22Rv1 (cell line): ENCODE measurements around the gene CDC7.

Experiments used
- H3K27ac ChIP-seq: fragments of 450-650 bp; 2 replicates; pipeline ENCODE4 v1.5.1; 2017
- ZFX ChIP-seq: fragments of 450-650 bp; IDR thresholded peaks from 2 replicates; pipeline ENCODE4 v1.6.1; 2017; ENCODE audit warnings: antibody characterized with exemption, borderline replicate concordance
- TF ChIP-seq, protein P1 (sequence below): fragments of 450-650 bp; IDR thresholded peaks from 2 replicates; pipeline ENCODE4 v1.5.1; 2017; ENCODE audit warnings: mild to moderate bottlenecking

The CDC7 gene

DNA sequence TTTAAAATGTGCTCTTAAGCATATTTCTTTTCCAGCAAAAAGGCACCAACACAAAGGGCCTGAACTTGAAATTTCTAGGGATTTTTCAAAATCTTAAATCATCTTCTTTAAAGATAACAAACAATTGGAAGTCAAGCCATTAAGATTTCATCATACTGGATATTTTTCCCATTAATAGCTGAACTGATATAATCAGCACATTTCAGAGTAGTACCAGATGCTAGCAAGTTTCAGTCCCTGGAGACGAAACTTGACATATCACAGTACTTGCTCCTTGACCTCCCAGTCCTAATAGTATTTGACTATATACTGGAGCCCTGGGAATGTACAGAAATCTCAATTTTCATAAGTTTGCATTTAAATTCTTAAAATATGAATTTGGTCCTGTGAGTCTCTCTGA is 10.2 kb upstream of the CDC7 start:
- TF ChIP-seq ZFX: no peak
- TF ChIP-seq, protein P1, sequence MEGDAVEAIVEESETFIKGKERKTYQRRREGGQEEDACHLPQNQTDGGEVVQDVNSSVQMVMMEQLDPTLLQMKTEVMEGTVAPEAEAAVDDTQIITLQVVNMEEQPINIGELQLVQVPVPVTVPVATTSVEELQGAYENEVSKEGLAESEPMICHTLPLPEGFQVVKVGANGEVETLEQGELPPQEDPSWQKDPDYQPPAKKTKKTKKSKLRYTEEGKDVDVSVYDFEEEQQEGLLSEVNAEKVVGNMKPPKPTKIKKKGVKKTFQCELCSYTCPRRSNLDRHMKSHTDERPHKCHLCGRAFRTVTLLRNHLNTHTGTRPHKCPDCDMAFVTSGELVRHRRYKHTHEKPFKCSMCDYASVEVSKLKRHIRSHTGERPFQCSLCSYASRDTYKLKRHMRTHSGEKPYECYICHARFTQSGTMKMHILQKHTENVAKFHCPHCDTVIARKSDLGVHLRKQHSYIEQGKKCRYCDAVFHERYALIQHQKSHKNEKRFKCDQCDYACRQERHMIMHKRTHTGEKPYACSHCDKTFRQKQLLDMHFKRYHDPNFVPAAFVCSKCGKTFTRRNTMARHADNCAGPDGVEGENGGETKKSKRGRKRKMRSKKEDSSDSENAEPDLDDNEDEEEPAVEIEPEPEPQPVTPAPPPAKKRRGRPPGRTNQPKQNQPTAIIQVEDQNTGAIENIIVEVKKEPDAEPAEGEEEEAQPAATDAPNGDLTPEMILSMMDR: no peak
- no peak overlapping the region for H3K27ac ChIP-seq

DNA sequence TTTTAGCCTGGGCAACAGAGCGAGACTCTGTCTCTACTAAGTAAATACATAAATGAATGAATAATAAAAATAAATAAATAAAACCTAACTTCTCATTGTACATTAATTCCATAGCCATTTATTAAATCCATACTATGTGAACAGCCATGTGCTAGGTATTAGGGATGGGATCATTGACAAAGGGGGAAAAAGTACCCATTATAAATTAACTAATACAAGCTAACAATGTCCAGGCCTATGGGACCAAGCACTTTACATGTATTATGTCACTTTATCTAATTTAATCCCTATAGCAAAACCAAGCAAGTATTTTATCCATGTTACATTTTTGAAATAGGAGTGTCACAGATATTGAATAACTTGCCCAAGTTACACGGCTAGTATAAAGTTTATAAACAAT is 2.6 kb upstream of the CDC7 start:
- TF ChIP-seq, protein P1: no peak
- no peak for TF ChIP-seq ZFX
- no peak overlapping the region for H3K27ac ChIP-seq

DNA sequence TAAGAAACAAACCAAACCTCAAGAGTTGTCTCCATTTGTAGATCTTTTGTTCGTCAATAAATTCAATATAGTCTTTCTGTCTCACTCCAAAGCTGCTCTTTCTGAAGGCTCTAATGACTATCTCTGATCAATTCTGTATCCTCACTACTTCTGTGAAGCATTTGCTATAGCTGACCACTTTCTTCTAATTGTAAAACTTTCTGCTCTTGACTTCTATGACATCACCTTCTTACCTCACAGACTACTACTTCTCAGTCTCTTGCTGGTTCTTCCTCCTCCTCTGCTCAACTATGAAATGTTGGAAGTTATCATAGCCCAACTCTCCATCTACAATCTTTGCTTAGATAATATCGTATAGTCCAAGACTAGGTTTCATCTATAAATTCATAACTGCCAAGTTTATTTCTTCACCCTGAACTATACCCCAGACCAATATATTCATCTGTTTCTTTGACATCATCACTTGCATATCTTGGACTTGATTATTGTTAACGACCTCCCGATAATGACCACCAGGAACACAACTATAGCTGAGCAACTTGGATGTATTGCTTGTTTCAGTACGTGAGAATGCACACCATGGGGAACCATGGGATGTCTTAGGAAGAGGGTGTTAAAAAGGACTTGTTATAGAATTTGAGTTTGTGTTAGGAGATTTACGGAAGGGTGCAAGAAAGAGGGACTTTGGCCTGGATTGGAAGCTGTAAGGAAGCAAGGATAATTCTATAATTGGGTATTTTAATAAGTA is 2.0 kb upstream of the CDC7 start:
- TF ChIP-seq, protein P1: no peak
- TF ChIP-seq ZFX: no peak
- no peak overlapping the region for H3K27ac ChIP-seq

DNA sequence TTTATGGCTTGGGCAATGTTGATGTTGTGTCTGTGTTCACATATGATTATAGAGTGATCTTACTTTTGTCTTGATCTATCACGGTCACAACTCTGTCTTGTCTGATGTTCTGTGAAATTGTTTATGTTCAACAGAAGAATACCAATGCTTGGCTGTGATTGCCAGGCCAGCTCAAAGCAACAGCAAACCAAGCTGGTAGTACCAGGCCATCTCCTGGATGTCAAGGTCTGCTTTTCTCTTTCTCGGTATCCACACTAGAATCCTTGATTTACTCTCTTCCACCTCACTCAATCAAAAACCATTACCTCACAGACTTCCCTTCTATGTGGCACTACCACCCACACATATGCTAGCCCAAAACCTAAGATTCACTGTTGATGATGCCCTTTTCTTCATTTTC is 1.3 kb upstream of the CDC7 start:
- no peak for TF ChIP-seq ZFX
- TF ChIP-seq, protein P1: no peak
- H3K27ac ChIP-seq: no peak overlapping the region; the same call in 1 of the 2 replicates

DNA sequence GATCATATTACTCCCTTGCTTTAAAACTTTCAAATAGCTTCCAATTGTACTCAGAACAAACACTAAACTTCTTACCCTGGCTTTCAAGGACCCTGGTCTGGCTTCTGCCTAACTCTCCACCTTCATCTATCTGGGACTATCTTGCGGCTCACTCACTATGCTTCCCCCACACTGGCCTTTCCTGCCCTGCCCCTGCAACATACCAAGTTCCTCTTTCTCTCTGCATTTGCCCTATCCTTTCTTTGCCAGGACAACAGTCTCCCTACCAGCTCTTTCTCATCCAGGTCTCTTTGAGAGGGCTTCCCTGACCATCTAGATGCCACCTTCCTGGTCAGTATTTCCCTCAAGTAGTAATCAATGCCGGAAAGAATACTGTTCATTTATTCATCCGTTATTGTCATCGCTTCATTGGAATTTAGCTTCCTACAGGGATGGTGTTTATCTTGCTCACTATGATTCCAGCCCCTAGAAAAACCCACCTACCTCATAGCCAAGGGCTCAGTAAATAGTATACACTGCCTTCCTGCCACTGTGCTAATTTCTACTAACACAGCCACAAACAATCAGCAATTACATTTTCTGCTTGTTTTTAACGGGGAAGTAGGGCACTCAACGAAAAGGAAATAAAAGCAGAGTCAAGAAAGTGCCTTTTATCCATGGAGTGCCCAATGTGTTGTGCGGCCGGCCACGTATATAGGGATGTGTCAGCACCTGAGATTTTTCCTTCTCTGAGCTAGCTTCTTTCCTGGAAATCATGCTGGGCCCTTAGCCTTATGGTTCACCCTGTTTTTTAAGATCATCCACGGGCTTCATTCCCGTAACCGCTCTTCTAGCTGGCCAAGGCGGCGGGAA is 521 bp upstream of the CDC7 start:
- peak overlapping the region; percentile 94 for H3K27ac ChIP-seq
- TF ChIP-seq ZFX: no peak

DNA sequence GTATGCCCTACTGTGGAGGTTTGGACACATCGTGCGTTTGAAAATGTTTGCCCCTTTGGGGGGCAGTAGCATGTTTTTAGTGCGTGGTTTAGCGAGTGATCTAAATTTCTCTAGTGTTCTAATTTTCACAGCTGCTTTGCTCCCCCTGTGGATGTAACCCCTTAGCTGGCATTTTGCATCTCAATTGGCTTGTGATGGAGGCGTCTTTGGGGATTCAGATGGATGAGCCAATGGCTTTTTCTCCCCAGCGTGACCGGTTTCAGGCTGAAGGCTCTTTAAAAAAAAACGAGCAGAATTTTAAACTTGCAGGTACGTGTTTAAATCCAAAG is 836 bp downstream of the CDC7 start:
- TF ChIP-seq, protein P1: peak; percentile 34; the same call in 1 of the 2 replicates
- TF ChIP-seq ZFX: no peak
- H3K27ac ChIP-seq: peak overlapping the region; percentile 94

DNA sequence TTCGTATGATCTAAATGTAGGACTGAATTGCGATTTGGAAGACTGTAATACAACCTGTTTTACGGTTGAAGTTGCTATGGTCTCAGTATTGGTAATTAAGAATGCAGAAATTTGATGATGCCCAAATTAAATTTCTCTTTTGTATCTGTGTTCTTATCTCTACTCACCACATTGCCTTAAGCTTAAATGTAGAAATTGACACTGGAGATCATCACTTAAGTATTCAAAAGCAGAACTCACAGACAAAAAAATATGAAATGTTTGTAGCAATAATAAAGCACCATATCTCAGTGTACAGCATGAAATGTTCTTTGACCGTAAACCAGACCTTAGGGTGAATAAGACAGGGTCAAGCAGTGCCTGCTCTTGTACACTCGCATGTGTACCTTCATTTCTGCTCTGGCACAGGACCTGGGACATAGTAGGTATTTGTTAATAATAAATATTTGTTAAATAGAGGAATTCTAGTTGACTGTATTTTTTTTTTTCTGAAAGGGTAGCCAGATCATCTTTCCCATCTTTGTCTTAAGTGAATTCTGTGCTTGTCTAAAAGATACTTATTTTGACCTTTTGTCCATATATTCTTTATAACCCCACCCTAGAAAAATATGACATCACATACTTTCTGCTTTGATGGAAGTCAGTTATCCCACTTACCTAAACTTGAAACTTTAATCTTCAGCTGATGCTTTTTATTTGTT is 1.5 kb downstream of the CDC7 start:
- TF ChIP-seq ZFX: no peak
- TF ChIP-seq, protein P1: no peak
- peak overlapping the region; percentile 94 for H3K27ac ChIP-seq
